ENCODE data around the gene PPP1R2. TPM values are rescaled to one million over a fixed set of nuclear protein-coding genes. Genes with fewer than 3 reads are reported as not detected.

The PPP1R2 gene
- total RNA-seq, 1 experiment from 2014 or later, result 38.3 TPM

GRCh38 chr3:195511136-195511535, 32.0 kb downstream of the PPP1R2 start:
- no peaks in the 10 kb centered on the region for H3K27me3 Mint-ChIP-seq (ENCODE audit: low read depth)
- no peak for DNase-seq

More at GRCh38 chr3:195511136-195511535, 32.0 kb downstream of the PPP1R2 start:
- Histone ChIP-seq H3K23me2 (ENCODE audit: insufficient read length, low read depth, low read length, poor library complexity, severe bottlenecking) (no peaks in the 10 kb centered on the region), H4K5ac (ENCODE audit: insufficient read length, low read depth, low read length) (no peak overlapping the region), H3K4me2 (ENCODE audit: insufficient read depth, insufficient read length, low read length) (no peak overlapping the region), H3K27me3 (ENCODE audit: insufficient read depth, low read length) (no peaks in the 10 kb centered on the region), H4K20me1 (ENCODE audit: control insufficient read depth, insufficient read depth, insufficient read length) (no peaks in the 10 kb centered on the region), H3K9ac (ENCODE audit: extremely low read depth, insufficient read length, low read length) (no peak overlapping the region), H3K79me1 (ENCODE audit: insufficient read depth, low read depth, low read length, poor library complexity, severe bottlenecking) (no peaks in the 10 kb centered on the region), H3K18ac (ENCODE audit: insufficient read length, low read depth, low read length) (no peak overlapping the region), H3K56ac (ENCODE audit: insufficient read length, low read depth, low read length) (no peak overlapping the region), H3K4me1 (ENCODE audit: insufficient read depth, low read length) (no peaks in the 10 kb centered on the region), H3K4ac (ENCODE audit: low read depth, low read length) (no peak overlapping the region), H3K14ac (ENCODE audit: insufficient read depth, low read length) (no peak overlapping the region), H4K91ac (ENCODE audit: insufficient read length, low read depth, low read length) (no peak overlapping the region), H2BK120ac (ENCODE audit: low read depth, low read length, poor library complexity, severe bottlenecking) (no peak overlapping the region), H3K9me3 (ENCODE audit: control insufficient read depth, low read depth, low read length) (no peaks in the 10 kb centered on the region), H2BK20ac (ENCODE audit: low read depth, low read length, poor library complexity, severe bottlenecking) (no peak overlapping the region), H2AFZ (ENCODE audit: low read length) (no peak overlapping the region), H3K79me2 (ENCODE audit: insufficient read depth, low read length) (no peaks in the 10 kb centered on the region), H4K8ac (replicated peaks; ENCODE audit: insufficient read length, low read depth, low read length) (no peak overlapping the region), H2BK12ac (ENCODE audit: insufficient read length, low read depth, low read length) (no peak overlapping the region), H2BK5ac (ENCODE audit: insufficient read length, low read length) (no peak overlapping the region), H3K27ac (ENCODE audit: insufficient read length, low read depth, low read length) (no peak overlapping the region), H3K23ac (ENCODE audit: insufficient read length, low read depth, low read length) (no peak overlapping the region), H2BK15ac (ENCODE audit: low read depth, low read length) (no peak overlapping the region), H3T11ph (ENCODE audit: low read length) (no peak overlapping the region), H2AK5ac (ENCODE audit: insufficient read length, low read length) (no peak overlapping the region)
- no peak overlapping the region for H3K4me3 Mint-ChIP-seq
- peak overlapping the region in 1 of 3 experiments; percentile 78; a peak in 2 of 7 replicates for H3K27ac Mint-ChIP-seq
- peaks cover 0 to 16% (median 9%) of the 10 kb centered on the region in 3 experiments; a peak in 3 of 7 replicates for H3K36me3 Mint-ChIP-seq (ENCODE audit: insufficient read depth in 1 of 3, low read depth in 3 of 3)
- no peaks in the 10 kb centered on the region for H3K4me1 Mint-ChIP-seq
- H3K9me3 Mint-ChIP-seq, result no peaks in the 10 kb centered on the region
- no peak for TF ChIP-seq CTCF (conservative IDR thresholded peaks at IDR 0.05)
- no CpG with 5 or more reads among the region's 6 CpGs for WGBS (ENCODE audit: extremely low coverage, insufficient read length, low lambda C conversion rate)
